C4-2B (cell line): Measurements from ENCODE around the gene HMGCR.
"Not testable (repeated sequence)": the region's sequence is repeated elsewhere in the genome, so short reads cannot be mapped to it uniquely, and the experiment has no call there.

Source experiments
- H3K27ac ChIP-seq: fragments of 450-650 bp; 2 replicates; pipeline ENCODE4 v1.5.1; 2017
- CTCF ChIP-seq: fragments of 450-650 bp; conservative IDR thresholded peaks from 2 replicates; pipeline ENCODE4 v1.5.1; 2017; ENCODE audit warnings: mild to moderate bottlenecking
- ZFX ChIP-seq: fragments of 450-650 bp; IDR thresholded peaks from 2 replicates; pipeline ENCODE4 v1.6.1; 2017

Gene HMGCR

GRCh38 chr5:75336615-75337336 is at the start of gene HMGCR:
Gene HMGCR (plus strand): TSS chr5:75337220. CDS start chr5:75342606, 5,386 bp downstream.
- peak within 1 kb of the TSS; percentile 97 for H3K27ac ChIP-seq
- TF ChIP-seq ZFX (no peak), CTCF (peak; percentile 36)

DNA sequence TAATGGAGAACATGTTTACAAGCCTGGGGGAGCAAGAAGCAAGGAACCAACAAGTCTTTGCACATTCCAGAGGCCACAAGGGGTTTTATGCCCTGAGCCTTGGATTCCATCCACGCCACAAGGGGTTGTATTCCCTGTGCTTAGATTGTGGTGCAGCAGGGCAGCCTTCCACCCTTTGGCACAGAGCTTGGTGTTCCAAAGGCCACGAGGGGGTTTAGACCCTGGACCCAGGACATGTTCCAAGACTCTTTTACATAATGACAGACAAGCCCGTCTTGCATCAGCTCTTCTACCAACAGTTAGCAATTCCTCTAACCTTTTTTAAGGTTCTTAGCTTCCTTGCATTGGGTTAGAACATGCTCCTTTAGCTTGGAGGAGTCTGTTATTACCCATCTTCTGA is 45.2 kb upstream of the HMGCR start:
- not testable (repeated sequence) for H3K27ac ChIP-seq

GRCh38 chr5:75300084-75300483 is 36.9 kb upstream of the HMGCR start:
- TF ChIP-seq ZFX (no peak), CTCF (no peak)

DNA sequence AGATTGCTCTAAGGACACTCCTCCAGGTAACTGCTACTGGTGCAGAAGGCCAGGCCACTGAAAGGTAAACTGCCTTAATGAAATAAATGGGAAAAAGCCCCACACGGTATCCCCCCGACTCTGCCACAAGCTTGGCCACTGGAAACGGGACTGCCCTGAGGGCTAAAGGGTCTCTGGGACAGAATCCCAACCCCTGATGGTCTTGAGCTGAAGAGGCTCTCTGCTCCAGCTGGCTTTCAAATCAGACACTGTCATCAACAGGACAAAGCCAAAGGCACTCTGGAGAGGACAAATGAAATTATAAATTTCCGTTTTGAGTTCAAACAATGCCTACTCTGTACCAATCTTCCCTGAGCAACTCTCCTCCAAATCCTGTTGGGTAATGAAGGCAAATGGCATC is 33.6 kb upstream of the HMGCR start:
- no peak overlapping the region for H3K27ac ChIP-seq
- TF ChIP-seq CTCF: no peak

More at GRCh38 chr5:75300084-75300483, 36.9 kb upstream of the HMGCR start:
- H3K27ac ChIP-seq: no peak overlapping the region

DNA sequence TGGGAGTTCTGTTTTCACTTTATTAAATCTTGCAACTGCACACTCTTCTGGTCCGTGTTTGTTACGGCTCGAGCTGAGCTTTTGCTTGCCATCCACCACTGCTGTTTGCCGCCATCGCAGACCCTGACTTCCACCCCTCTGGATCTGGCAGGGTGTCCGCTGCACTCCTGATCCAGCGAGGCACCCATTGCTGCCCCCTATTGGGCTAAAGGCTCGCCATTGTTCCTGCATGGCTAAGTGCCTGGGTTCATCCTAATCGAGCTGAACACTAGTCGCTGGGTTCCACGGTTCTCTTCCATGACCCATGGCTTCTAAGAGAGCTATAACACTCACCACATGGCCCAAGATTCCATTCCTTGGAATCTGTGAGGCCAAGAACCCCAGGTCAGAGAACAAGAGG is 32.5 kb upstream of the HMGCR start:
- not testable (repeated sequence) for H3K27ac ChIP-seq
- TF ChIP-seq CTCF: peak; percentile 18

DNA sequence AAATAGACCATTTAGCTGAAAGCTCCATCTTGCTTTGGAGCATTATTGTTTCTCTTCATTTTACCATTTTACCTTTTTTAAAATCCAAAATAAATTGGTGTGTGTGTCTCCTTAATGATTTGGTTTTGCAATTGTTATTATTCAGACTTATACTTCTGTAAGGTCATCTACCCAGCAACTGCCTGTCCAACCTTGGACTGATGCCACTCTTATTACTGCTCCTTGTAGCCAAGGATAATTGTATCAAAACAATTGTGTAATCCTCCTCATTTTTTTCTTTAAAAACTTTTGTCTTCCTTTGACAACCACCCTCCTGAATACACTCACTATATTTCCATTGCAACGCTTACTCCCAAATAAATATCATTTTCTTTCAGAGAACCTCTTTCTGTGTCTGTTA is 30.3 kb upstream of the HMGCR start:
- no peak overlapping the region for H3K27ac ChIP-seq
- TF ChIP-seq CTCF: no peak

- no peak overlapping the region for H3K27ac ChIP-seq
- TF ChIP-seq ZFX (no peak), CTCF (no peak)
These were observed 26.8 kb upstream of the HMGCR start for GRCh38 chr5:75310212-75310611.

DNA sequence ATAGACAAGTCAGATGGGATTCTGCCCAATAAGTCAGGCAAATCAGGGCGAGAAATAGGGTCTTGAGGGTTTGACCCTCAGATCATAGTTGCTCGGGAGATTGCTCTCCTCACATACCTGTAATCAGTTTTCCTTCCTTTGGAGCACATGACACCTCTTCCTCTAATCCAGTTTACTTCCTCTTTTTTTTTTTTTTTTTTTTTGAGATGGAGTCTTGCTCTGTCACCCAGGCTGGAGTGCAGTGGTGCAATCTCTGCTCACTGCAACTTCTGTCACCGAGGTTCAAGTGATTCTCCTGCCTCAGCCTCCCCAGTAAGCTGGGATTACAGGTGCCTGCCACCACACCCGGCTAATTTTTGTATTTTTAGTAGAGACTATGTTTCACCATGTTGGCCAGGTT is 17.9 kb upstream of the HMGCR start:
- not testable (repeated sequence) for H3K27ac ChIP-seq
